ENCODE results near the gene ATP9B.
"Not testable (repeated sequence)": the region's sequence is repeated elsewhere in the genome, so short reads cannot be mapped to it uniquely, and the experiment has no call there.

Gene ATP9B

GRCh38 chr18:79322441-79322840, 253.2 kb downstream of the ATP9B start:
- WGBS (ENCODE audit: insufficient coverage, insufficient read length) = no CpG with 5 or more reads among the region's 3 CpGs
- H3K9me3 ChIP-seq (ENCODE audit: control insufficient read depth, insufficient read depth, low read length) = no peaks in the 10 kb centered on the region
- H3K27ac ChIP-seq (ENCODE audit: low read length) = no peak overlapping the region
- no peak overlapping the region for H3K4me3 ChIP-seq (ENCODE audit: low read length)
- H3K27me3 ChIP-seq (ENCODE audit: control insufficient read depth, insufficient read depth, low read length) = no peaks in the 10 kb centered on the region
- no peak for DNase-seq (ENCODE audit: low read depth, low spot score)
- H3K4me1 ChIP-seq (ENCODE audit: control insufficient read depth, insufficient read depth, low read length) = no peaks in the 10 kb centered on the region
- H3K36me3 ChIP-seq (ENCODE audit: control insufficient read depth, insufficient read depth, low read length) = no peaks in the 10 kb centered on the region; the same call in 1 of the 2 replicates

- H3K27ac ChIP-seq (ENCODE audit: low read length) = no peak overlapping the region
- no peaks in the 10 kb centered on the region; the same call in 1 of the 2 replicates for H3K36me3 ChIP-seq (ENCODE audit: control insufficient read depth, insufficient read depth, low read length)
- no CpG with 5 or more reads among the region's 9 CpGs for WGBS (ENCODE audit: insufficient coverage, insufficient read length)
These were observed 254.3 kb downstream of the ATP9B start for GRCh38 chr18:79323471-79323870.

GRCh38 chr18:79326413-79327198, 257.4 kb downstream of the ATP9B start:
- no peak for DNase-seq (ENCODE audit: low read depth, low spot score)
- Histone ChIP-seq H3K27me3 (ENCODE audit: control insufficient read depth, insufficient read depth, low read length) (no peaks in the 10 kb centered on the region), H3K4me3 (ENCODE audit: low read length) (no peak overlapping the region), H3K4me1 (ENCODE audit: control insufficient read depth, insufficient read depth, low read length) (no peaks in the 10 kb centered on the region; the same call in 1 of the 2 replicates), H3K27ac (ENCODE audit: low read length) (no peak overlapping the region), H3K9me3 (ENCODE audit: control insufficient read depth, insufficient read depth, low read length) (no peaks in the 10 kb centered on the region), H3K36me3 (ENCODE audit: control insufficient read depth, insufficient read depth, low read length) (no peaks in the 10 kb centered on the region; the same call in 1 of the 2 replicates)
- WGBS (ENCODE audit: insufficient coverage, insufficient read length) = no CpG with 5 or more reads among the region's 8 CpGs

More at GRCh38 chr18:79323471-79323870, 254.3 kb downstream of the ATP9B start:
- Histone ChIP-seq H3K9me3 (ENCODE audit: control insufficient read depth, insufficient read depth, low read length) (no peaks in the 10 kb centered on the region), H3K4me3 (ENCODE audit: low read length) (no peak overlapping the region), H3K27me3 (ENCODE audit: control insufficient read depth, insufficient read depth, low read length) (no peaks in the 10 kb centered on the region), H3K4me1 (ENCODE audit: control insufficient read depth, insufficient read depth, low read length) (no peaks in the 10 kb centered on the region)
- no peak for DNase-seq (ENCODE audit: low read depth, low spot score)

GRCh38 chr18:79327199-79327721, 258.1 kb downstream of the ATP9B start:
- Histone ChIP-seq H3K4me1 (ENCODE audit: control insufficient read depth, insufficient read depth, low read length) (no peaks in the 10 kb centered on the region; the same call in 1 of the 2 replicates), H3K36me3 (ENCODE audit: control insufficient read depth, insufficient read depth, low read length) (no peaks in the 10 kb centered on the region; the same call in 1 of the 2 replicates), H3K27ac (ENCODE audit: low read length) (no peak overlapping the region), H3K27me3 (ENCODE audit: control insufficient read depth, insufficient read depth, low read length) (no peaks in the 10 kb centered on the region), H3K9me3 (ENCODE audit: control insufficient read depth, insufficient read depth, low read length) (no peaks in the 10 kb centered on the region), H3K4me3 (ENCODE audit: low read length) (no peak overlapping the region)
- WGBS (ENCODE audit: insufficient coverage, insufficient read length) = no CpG with 5 or more reads among the region's 26 CpGs
- DNase-seq (ENCODE audit: low read depth, low spot score) = no peak

- DNase-seq (ENCODE audit: low read depth, low spot score); H3K36me3 ChIP-seq (ENCODE audit: control insufficient read depth, insufficient read depth, low read length); H3K27ac ChIP-seq (ENCODE audit: low read length); H3K27me3 ChIP-seq (ENCODE audit: control insufficient read depth, insufficient read depth, low read length); H3K4me3 ChIP-seq (ENCODE audit: low read length); H3K4me1 ChIP-seq (ENCODE audit: control insufficient read depth, insufficient read depth, low read length); H3K9me3 ChIP-seq (ENCODE audit: control insufficient read depth, insufficient read depth, low read length): not testable (repeated sequence)
- no CpG with 5 or more reads among the region's 23 CpGs for WGBS (ENCODE audit: insufficient coverage, insufficient read length)
These were observed 258.7 kb downstream of the ATP9B start for GRCh38 chr18:79327915-79328314.

- H3K4me3 ChIP-seq (ENCODE audit: low read length) = no peak overlapping the region
- H3K4me1 ChIP-seq (ENCODE audit: control insufficient read depth, insufficient read depth, low read length) = no peaks in the 10 kb centered on the region; the same call in 1 of the 2 replicates
- no CpG with 5 or more reads among the region's 12 CpGs for WGBS (ENCODE audit: insufficient coverage, insufficient read length)
- no peak for DNase-seq (ENCODE audit: low read depth, low spot score)
- H3K27me3 ChIP-seq (ENCODE audit: control insufficient read depth, insufficient read depth, low read length) = no peaks in the 10 kb centered on the region
- H3K9me3 ChIP-seq (ENCODE audit: control insufficient read depth, insufficient read depth, low read length) = no peaks in the 10 kb centered on the region
- no peak overlapping the region for H3K27ac ChIP-seq (ENCODE audit: low read length)
- H3K36me3 ChIP-seq (ENCODE audit: control insufficient read depth, insufficient read depth, low read length) = no peaks in the 10 kb centered on the region; the same call in 1 of the 2 replicates
These were observed 259.7 kb downstream of the ATP9B start for GRCh38 chr18:79328887-79329286.

GRCh38 chr18:79329786-79330185, 260.6 kb downstream of the ATP9B start:
- DNase-seq (ENCODE audit: low read depth, low spot score) = no peak
- WGBS (ENCODE audit: insufficient coverage, insufficient read length) = no CpG with 5 or more reads among the region's 9 CpGs
- Histone ChIP-seq H3K4me3 (ENCODE audit: low read length) (no peak overlapping the region), H3K27me3 (ENCODE audit: control insufficient read depth, insufficient read depth, low read length) (no peaks in the 10 kb centered on the region), H3K36me3 (ENCODE audit: control insufficient read depth, insufficient read depth, low read length) (no peaks in the 10 kb centered on the region; the same call in 1 of the 2 replicates), H3K9me3 (ENCODE audit: control insufficient read depth, insufficient read depth, low read length) (no peaks in the 10 kb centered on the region), H3K4me1 (ENCODE audit: control insufficient read depth, insufficient read depth, low read length) (no peaks in the 10 kb centered on the region; the same call in 1 of the 2 replicates), H3K27ac (ENCODE audit: low read length) (no peak overlapping the region)

GRCh38 chr18:79332646-79333045, 263.5 kb downstream of the ATP9B start:
- H3K4me3 ChIP-seq (ENCODE audit: low read length) = no peak overlapping the region
- peaks cover 5% of the 10 kb centered on the region for H3K36me3 ChIP-seq (ENCODE audit: control insufficient read depth, insufficient read depth, low read length)
- no CpG with 5 or more reads among the region's 6 CpGs for WGBS (ENCODE audit: insufficient coverage, insufficient read length)
- H3K9me3 ChIP-seq (ENCODE audit: control insufficient read depth, insufficient read depth, low read length) = no peaks in the 10 kb centered on the region
- no peak for DNase-seq (ENCODE audit: low read depth, low spot score)
- no peaks in the 10 kb centered on the region for H3K27me3 ChIP-seq (ENCODE audit: control insufficient read depth, insufficient read depth, low read length)
- H3K4me1 ChIP-seq (ENCODE audit: control insufficient read depth, insufficient read depth, low read length) = no peaks in the 10 kb centered on the region; the same call in 1 of the 2 replicates
- H3K27ac ChIP-seq (ENCODE audit: low read length) = no peak overlapping the region

GRCh38 chr18:79333046-79333445, 263.9 kb downstream of the ATP9B start:
- no peaks in the 10 kb centered on the region for H3K27me3 ChIP-seq (ENCODE audit: control insufficient read depth, insufficient read depth, low read length)
- H3K36me3 ChIP-seq (ENCODE audit: control insufficient read depth, insufficient read depth, low read length) = peaks cover 5% of the 10 kb centered on the region
- no peak overlapping the region for H3K27ac ChIP-seq (ENCODE audit: low read length)
- no peaks in the 10 kb centered on the region; the same call in 1 of the 2 replicates for H3K4me1 ChIP-seq (ENCODE audit: control insufficient read depth, insufficient read depth, low read length)
- no peak for DNase-seq (ENCODE audit: low read depth, low spot score)
- H3K4me3 ChIP-seq (ENCODE audit: low read length) = no peak overlapping the region
- H3K9me3 ChIP-seq (ENCODE audit: control insufficient read depth, insufficient read depth, low read length) = no peaks in the 10 kb centered on the region
- WGBS (ENCODE audit: insufficient coverage, insufficient read length) = no CpG with 5 or more reads among the region's 6 CpGs

- H3K36me3 ChIP-seq (ENCODE audit: control insufficient read depth, insufficient read depth, low read length) = peaks cover 5% of the 10 kb centered on the region
- H3K27ac ChIP-seq (ENCODE audit: low read length) = no peak overlapping the region
- H3K4me1 ChIP-seq (ENCODE audit: control insufficient read depth, insufficient read depth, low read length) = no peaks in the 10 kb centered on the region
- no peak for DNase-seq (ENCODE audit: low read depth, low spot score)
- H3K27me3 ChIP-seq (ENCODE audit: control insufficient read depth, insufficient read depth, low read length) = no peaks in the 10 kb centered on the region
- no CpG with 5 or more reads among the region's 29 CpGs for WGBS (ENCODE audit: insufficient coverage, insufficient read length)
- H3K4me3 ChIP-seq (ENCODE audit: low read length) = no peak overlapping the region
- no peaks in the 10 kb centered on the region for H3K9me3 ChIP-seq (ENCODE audit: control insufficient read depth, insufficient read depth, low read length)
These were observed 265.5 kb downstream of the ATP9B start for GRCh38 chr18:79334496-79335233.

Data from iPS DF 6.9 (cell line).